Kasumi-1 (cell line): Measurements from ENCODE around the gene SHC2.
"Not testable (repeated sequence)": the region's sequence is repeated elsewhere in the genome, so short reads cannot be mapped to it uniquely, and the experiment has no call there.

Experiments
- DNase-seq, 2 experiments: peaks; one replicate each; lab custom pipeline; 2025; lab: John Stamatoyannopoulos, UW

SHC2 gene

GRCh38 chr19:406971-407510 lies 53.8 kb downstream of the SHC2 start:
- no peak for DNase-seq

DNA sequence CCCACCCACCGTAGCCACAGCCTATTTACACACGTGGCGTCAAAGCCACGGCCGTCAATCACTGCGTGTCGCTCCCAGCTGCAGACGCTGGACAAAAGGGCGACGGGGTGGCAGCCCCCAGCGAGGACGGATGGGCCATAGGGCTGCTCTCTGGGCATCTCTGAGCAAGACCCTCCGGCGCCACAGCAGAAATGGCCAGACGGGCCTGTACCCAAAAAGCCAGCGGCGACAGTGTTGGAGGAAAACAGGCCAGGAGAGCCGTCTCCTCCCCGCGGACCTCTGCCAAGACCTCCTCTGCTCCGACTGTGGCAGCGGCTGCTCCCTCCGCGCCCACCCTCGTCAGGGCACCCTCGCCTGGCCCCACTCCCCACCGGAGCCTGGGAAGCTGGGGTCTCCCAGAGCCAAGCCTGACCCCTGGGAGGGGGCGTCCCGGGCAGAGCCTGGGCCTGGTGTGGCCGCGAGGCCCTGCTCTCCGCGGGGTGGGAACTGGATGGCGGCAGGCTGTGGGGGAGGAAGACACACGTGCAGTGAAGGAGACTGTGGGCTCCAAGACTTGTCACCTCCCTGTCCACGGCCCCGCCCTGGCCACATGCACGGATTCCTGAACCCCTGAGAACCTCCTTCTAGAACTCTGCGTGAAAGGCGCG lies 54.6 kb downstream of the SHC2 start:
- DNase-seq = no peak

DNA sequence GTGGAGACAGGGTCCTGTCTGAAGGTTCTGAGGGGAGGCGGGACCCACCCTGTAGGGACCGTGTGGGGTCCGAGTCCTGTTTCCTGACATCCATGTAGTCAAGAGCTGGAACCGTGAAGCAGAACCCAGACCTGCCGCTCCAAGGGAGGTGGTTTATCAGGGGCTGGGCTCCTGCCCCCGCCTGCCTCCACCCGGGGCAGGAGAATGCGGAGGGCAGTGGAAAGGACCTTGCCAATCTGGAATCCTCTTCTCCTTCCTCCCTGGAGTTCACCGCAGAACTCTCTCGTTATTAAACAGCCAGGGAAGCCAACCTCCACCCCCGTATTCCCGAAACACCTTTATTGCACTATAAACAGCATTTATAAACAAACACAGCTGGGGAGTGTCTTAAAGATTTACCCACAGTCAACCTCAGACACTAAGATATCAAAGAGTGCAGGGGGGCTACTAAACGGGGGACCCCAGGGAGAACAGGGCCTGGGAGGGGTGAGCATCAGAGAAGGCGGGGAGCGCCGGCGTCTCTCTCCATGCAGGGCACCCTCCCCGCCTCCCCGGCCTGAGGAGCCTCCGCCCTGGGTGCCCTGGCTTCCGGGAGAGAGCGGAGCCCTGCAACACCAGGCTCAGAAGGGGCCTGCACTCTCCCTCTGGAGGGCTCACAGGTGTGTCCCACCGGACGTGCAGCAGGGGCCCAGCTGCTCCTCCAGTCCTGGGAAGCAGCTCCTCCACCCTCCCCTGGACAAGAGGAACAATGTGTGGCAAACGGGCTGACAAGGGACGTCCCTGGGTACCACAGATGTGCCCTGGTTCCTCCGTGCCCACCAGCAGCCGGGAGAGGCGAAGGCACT lies 55.5 kb downstream of the SHC2 start:
- no peak for DNase-seq

GRCh38 chr19:403221-404027 lies 57.4 kb downstream of the SHC2 start:
- DNase-seq = no peak

DNA sequence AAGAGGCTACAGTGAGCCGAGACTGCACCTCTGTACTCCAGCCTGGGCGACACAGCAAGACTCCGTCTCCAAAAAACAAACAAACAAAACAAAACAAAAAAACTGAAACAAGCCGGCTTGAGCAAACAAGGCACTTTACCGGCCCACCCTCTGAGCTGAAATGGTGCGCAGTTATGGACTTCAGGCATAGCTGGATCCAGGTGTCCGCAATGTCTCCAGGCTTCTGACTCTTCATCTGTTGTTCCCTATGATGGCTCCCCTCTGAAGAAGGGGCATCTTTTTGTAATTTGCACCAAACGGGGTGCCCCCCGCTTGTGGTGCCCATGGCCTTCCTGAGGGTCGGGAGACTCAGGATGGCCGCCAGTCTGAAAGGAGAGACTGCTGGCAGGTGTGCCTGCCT lies 58.0 kb downstream of the SHC2 start:
- DNase-seq = no peak

GRCh38 chr19:401866-402511 lies 58.8 kb downstream of the SHC2 start:
- no peak for DNase-seq

GRCh38 chr19:400976-401865 lies 59.6 kb downstream of the SHC2 start:
- DNase-seq = peak in 1 of 2 experiments; percentile 23

DNA sequence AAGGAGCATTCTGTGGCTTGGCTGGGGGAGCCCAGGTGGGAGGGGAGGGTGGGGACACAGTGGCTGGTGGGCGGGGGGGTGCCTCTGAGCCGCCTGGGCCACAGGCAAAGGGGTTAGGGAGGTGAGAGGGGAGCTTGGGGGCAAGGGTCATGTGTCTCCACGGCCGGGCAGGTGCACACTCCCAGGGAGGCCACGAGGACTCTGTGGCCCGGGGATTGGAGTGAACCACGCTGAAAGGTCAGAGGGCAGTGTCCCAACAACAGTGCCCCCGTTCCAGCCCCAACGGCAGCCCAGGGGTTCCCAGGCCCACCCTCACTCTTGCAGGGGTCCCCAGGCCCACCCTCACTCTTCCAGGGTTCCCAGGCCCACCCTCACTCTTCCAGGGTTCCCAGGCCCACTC lies 61.5 kb downstream of the SHC2 start:
- no peak for DNase-seq

- no peak for DNase-seq
Observed at GRCh38 chr19:398719-399118, 62.1 kb downstream of the SHC2 start.

DNA sequence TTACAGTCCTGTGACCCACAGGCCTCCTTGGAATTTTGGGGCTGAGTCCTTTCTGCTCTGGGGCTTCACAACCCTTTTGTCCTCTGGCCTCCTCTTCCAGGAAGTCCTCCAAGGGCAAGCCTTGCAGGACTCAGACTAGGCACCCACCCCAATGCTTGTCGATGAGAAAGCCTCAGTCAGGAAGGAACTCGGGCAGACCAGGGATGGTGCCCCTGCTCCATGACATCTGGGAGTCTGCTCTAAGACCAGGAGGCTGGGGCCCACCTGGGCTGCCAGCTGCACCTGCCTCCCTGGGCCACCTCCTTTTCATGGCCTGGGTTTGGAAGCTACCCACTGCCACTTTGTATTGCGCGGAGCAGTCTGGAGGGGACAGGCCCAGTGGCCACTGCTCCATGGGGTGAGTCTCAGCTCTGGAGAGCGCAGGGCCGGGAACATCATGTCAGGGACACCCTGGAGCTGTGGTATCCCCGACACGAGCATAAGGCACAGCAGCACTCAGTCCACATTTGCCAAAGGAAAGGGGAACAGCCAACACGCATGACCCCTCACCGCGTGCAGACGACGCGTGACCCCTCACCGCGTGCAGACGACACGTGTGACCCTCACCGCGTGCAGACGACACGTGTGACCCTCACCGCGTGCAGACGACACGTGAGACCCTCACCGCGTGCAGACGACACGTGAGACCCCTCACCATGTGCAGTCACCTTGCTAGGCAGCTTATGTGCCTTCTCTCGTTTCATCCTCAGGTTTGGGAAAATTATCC lies 62.7 kb downstream of the SHC2 start:
- no peak for DNase-seq

DNA sequence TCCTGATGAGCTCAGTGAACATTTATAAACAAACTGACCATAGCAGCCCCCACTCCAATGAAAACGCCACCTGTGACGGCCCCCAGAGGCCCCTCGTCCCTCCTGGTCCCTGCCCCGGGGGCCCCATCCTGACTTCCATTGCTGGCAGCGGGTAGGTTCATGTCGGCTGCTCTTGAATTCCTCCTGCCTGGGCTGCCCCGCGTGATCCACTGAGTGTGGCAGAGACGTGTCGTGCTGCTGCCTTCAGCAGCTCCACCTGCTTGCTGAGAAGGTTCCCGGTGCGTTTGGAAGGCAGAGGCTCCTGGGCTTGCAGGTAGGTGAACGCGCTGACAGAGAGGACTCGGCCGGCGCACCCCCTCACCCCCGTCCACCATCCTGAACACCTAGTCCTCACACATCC lies 63.5 kb downstream of the SHC2 start:
- no peak for DNase-seq

GRCh38 chr19:395467-395866 lies 65.4 kb downstream of the SHC2 start:
- no peak for DNase-seq

GRCh38 chr19:394857-395256 lies 66.0 kb downstream of the SHC2 start:
- not testable (repeated sequence) for DNase-seq

DNA sequence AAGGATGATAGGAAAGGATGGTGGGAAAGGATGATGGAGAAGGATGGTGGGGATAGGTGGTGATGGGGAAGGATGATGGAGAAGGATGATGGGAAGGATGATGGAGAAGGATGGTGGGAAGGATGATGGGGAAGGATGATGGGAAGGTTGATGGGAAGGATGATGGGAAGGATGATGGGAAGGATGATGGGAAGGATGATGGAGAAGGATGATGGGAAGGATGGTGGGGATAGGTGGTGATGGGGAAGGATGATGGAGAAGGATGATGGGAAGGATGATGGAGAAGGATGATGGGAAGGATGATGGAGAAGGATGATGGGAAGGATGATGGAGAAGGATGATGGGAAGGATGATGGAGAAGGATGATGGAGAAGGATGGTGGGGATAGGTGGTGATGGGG lies 67.3 kb downstream of the SHC2 start:
- not testable (repeated sequence) for DNase-seq

GRCh38 chr19:392375-392970 lies 68.4 kb downstream of the SHC2 start:
- DNase-seq = no peak

GRCh38 chr19:391726-392374 lies 69.0 kb downstream of the SHC2 start:
- no peak for DNase-seq

GRCh38 chr19:391207-391557 lies 69.7 kb downstream of the SHC2 start:
- no peak for DNase-seq

GRCh38 chr19:390386-391206 lies 70.2 kb downstream of the SHC2 start:
- no peak for DNase-seq

- no peak for DNase-seq
Observed at GRCh38 chr19:389935-390289, 70.9 kb downstream of the SHC2 start.
